Esophagus muscularis mucosa (tissue), 4 donors: ENCODE results near the gene TMEFF2.

Source experiments
- EP300 ChIP-seq: sonication (generic); formaldehyde crosslinking; IDR thresholded peaks from one replicate; pipeline ENCODE4 v1.6.1; 2017; ENCODE audit warnings: antibody characterized with exemption
- POLR2A ChIP-seq: fragments of 450-650 bp; IDR thresholded peaks from one replicate; pipeline ENCODE4 v1.6.1; 2017; ENCODE audit warnings: antibody characterized with exemption, moderate library complexity, mild to moderate bottlenecking, low read depth
- POLR2AphosphoS5 ChIP-seq, 2 donors: sonication (generic); formaldehyde crosslinking; IDR thresholded peaks; one replicate each; pipeline ENCODE4 v1.6.1; 2017; ENCODE audit warnings: antibody characterized with exemption in 2 of 2
- TF ChIP-seq, protein P1 (sequence below), 3 experiments: fragments of 200-600 bp in 2 of 3; fragments of 450-650 bp in 1 of 3; sonication (generic) in 2 of 3; IDR thresholded peaks; one replicate each; pipeline ENCODE4 v1.5.1; 2017 to 2019; ENCODE audit warnings: antibody characterized with exemption in 3 of 3, mild to moderate bottlenecking in 2 of 3, moderate library complexity in 1 of 3

DNA sequence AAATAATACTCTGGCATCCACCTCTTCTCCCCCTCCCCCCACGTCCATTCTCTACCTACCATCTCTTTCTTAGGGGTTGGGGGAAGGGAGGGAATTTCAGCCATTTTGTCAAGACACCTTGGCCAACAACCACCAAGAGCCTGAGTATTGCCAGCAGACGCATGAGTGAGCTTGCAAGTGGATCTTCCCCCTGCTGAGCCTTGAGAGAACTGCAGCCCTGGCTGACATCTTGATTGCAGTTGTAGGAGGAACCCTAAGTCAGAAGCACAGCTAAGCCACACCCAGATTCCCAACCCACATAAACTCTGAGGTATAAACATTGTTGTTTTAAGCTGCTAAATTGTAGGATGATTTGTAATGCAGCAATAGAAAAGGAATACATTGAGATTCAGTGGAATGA, 165.6 kb downstream of the TMEFF2 start:
- TF ChIP-seq, protein P1, sequence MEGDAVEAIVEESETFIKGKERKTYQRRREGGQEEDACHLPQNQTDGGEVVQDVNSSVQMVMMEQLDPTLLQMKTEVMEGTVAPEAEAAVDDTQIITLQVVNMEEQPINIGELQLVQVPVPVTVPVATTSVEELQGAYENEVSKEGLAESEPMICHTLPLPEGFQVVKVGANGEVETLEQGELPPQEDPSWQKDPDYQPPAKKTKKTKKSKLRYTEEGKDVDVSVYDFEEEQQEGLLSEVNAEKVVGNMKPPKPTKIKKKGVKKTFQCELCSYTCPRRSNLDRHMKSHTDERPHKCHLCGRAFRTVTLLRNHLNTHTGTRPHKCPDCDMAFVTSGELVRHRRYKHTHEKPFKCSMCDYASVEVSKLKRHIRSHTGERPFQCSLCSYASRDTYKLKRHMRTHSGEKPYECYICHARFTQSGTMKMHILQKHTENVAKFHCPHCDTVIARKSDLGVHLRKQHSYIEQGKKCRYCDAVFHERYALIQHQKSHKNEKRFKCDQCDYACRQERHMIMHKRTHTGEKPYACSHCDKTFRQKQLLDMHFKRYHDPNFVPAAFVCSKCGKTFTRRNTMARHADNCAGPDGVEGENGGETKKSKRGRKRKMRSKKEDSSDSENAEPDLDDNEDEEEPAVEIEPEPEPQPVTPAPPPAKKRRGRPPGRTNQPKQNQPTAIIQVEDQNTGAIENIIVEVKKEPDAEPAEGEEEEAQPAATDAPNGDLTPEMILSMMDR (IDR thresholded peaks at IDR 0.05): peak in 1 of 3 experiments; percentile 9
- TF ChIP-seq POLR2A: no peak
- no peak for TF ChIP-seq POLR2AphosphoS5 (IDR thresholded peaks at IDR 0.05)
- TF ChIP-seq EP300: no peak
